B cell (primary cell): ENCODE measurements around the gene CHN1.

Experiments used
- EZH2 ChIP-seq: IDR thresholded peaks from 2 replicates; pipeline ENCODE4 v1.6.1; 2012; ENCODE audit warnings: borderline replicate concordance, low read depth, mild to moderate bottlenecking, moderate library complexity, low read length; ENCODE audit not compliant: insufficient read depth, poor library complexity, severe bottlenecking
- TF ChIP-seq, protein P1 (sequence below): fragments of 200-600 bp; IDR thresholded peaks from one replicate; pipeline ENCODE4 v1.8.0; 2022; ENCODE audit warnings: antibody characterized with exemption, mild to moderate bottlenecking

DNA sequence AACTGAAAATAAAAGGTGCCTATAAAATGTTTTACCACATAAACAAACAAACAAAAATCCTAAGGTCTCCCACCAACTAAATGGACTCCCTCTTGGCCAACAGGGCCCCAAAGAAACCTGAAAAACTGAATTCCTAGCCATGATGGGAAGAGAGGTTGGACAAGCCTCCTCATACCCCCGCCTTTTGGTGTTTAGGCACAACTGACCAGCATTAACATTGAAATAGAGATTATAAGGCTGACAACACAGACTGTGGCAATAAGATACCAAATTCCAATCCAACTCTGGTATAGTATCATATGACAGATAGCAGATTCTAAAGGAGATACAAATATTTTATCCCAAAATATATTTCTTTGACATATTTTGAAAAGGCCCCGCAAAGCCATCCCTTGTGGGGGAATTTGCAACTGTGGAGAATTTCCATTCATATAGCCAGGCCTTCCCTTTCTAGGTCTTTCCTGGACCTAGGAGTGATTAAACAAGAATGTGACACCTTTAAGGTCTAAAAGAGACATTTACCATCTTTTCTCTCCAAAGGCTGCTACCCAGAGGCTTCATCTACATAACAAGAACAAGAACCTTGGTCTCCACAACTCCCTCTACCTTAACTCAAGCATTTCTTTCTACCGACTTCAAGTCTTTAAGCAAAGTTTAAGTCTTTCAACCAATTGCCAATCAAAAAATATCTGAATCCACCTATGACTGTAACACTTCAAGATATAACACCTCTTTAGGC is 80.0 kb downstream of the CHN1 start:
- TF ChIP-seq, protein P1, sequence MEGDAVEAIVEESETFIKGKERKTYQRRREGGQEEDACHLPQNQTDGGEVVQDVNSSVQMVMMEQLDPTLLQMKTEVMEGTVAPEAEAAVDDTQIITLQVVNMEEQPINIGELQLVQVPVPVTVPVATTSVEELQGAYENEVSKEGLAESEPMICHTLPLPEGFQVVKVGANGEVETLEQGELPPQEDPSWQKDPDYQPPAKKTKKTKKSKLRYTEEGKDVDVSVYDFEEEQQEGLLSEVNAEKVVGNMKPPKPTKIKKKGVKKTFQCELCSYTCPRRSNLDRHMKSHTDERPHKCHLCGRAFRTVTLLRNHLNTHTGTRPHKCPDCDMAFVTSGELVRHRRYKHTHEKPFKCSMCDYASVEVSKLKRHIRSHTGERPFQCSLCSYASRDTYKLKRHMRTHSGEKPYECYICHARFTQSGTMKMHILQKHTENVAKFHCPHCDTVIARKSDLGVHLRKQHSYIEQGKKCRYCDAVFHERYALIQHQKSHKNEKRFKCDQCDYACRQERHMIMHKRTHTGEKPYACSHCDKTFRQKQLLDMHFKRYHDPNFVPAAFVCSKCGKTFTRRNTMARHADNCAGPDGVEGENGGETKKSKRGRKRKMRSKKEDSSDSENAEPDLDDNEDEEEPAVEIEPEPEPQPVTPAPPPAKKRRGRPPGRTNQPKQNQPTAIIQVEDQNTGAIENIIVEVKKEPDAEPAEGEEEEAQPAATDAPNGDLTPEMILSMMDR, result no peak
- TF ChIP-seq EZH2, result no peak
